GM12878 (cell line): ENCODE data around the gene MAP3K10.

Source experiments
- BACH1 ChIP-seq: fragments of 450-650 bp; IDR thresholded peaks from 2 replicates; pipeline ENCODE4 v1.6.1; 2017; ENCODE audit warnings: mild to moderate bottlenecking, borderline replicate concordance
- JUNB ChIP-seq: IDR thresholded peaks from 2 replicates; pipeline ENCODE4 v1.6.1; 2016; ENCODE audit warnings: antibody characterized with exemption, mild to moderate bottlenecking
- TF ChIP-seq, protein P1 (sequence below): fragments of 450-650 bp; IDR thresholded peaks from 2 replicates; pipeline ENCODE4 v1.6.1; 2016; ENCODE audit warnings: mild to moderate bottlenecking

DNA sequence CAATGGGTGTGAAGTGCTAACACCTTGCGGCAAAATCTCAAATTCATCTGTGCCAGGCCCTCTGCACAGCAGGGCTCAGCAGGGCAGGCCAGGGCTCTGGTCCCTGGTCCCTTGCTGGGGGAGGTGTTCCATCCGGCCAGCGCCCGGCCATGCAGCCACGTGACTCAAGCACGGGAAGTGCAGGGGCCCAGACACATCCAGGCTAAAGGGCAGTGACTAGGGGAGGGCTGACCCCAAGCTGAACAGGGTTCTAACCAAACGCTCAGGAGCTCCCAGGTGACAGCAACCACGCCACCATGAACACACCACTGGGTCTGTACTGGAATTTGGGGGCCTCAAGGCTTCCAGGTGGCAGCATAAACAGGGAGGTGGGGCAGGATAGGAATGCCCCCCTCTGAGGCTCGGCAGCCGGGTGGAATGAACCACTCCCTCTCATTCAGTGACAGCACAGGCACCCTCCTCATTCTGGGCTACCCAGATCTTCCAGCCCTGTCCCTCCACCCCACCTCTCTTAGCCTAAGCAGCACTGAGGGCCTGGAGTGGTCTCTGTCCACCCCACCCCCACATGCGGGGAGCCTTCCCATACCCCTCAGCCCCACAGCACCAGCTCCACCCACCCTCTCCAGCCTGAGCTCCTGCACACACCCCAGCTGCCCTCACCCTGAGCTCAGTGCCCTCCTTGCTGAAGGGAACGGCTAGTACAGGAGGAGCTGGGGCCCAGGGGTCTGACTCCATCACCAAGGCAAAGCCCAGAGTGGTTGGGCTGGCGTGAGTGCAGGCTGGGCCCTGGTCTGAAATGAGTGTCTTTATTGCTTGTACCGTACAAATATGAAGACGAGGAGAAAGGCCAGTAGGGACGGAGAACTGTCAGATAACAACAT is 40.6 kb downstream of the MAP3K10 start:
- no peak for TF ChIP-seq JUNB
- TF ChIP-seq, protein P1, sequence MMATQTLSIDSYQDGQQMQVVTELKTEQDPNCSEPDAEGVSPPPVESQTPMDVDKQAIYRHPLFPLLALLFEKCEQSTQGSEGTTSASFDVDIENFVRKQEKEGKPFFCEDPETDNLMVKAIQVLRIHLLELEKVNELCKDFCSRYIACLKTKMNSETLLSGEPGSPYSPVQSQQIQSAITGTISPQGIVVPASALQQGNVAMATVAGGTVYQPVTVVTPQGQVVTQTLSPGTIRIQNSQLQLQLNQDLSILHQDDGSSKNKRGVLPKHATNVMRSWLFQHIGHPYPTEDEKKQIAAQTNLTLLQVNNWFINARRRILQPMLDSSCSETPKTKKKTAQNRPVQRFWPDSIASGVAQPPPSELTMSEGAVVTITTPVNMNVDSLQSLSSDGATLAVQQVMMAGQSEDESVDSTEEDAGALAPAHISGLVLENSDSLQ: no peak
- TF ChIP-seq BACH1: no peak
